Head of caudate nucleus (tissue), 42 donors: Measurements from ENCODE around the gene PDE4A.
"Not testable (repeated sequence)": the region's sequence is repeated elsewhere in the genome, so short reads cannot be mapped to it uniquely, and the experiment has no call there.

Experiments used
- DNase-seq, 42 donors: peaks; one replicate each; pipeline versions ENCODE4 v3.0.0 to v3.0.0-alpha.2; 2020 to 2021; ENCODE audit warnings: mixed read lengths in 7 of 42
- intact Hi-C: fragments of 100-400 bp; cut with DNase I; formaldehyde crosslinking; loops from one replicate; pipeline ENCODE4 v1.15.0; 2022

The PDE4A gene

DNA sequence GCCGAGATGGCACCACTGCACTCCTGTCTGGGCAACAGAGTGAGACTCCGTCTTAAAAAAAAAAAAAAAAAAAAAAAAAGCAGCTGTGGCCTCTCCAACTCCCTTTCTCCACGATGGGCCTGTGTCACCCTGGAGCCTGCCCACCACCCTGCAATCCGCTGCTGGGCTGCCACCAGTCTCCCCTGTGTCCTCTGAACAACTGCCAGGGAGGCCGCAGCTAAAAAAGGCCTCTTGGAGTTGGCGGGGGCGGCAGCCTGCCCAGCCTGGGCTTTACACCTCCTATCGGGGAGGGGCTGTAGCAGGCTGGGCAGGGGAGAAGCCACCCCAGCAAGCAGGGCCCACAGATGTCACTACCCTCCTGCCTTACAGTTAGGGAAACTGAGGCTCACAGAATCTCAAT, 20.5 kb upstream of the PDE4A start:
- DNase-seq, result no peak
- intact Hi-C loops, result loop anchor here (10.0 kb wide), 1 partner anchor 165 kb away; the partner anchor contains the start of genes CDKN2D and KRI1

DNA sequence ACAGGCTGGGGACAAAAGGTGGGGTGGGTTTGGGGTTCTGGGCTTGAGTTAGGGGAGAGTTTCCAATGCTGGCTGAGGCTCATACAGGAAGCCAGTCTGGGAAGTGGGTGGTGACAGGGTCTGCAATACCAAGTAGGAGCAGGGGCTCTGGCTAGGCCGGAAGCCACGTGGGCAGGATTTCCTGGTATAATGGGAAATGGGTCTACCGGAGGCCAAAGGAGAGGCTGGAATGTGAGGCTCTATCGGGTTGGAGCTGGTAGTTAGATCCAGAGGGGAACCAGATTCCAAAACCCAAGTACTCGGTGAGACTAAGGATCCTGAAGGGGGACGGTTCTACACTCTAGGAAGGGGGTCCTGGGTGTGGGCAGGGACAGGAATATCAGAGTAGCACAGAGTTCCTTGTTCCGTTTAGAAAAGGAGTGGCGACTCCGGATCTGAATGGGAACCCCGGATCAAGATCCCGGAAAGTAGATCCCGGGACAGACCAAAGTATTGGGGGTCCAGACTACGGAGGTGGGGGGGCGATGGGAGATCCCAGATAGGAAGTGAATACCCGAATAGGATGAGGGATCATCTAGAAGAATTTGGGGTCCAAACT, 17.8 kb upstream of the PDE4A start:
- no peak for DNase-seq
- intact Hi-C loops, result loop anchor here (10.0 kb wide), 1 partner anchor 162 kb away; the partner anchor contains the start of genes CDKN2D and KRI1

DNA sequence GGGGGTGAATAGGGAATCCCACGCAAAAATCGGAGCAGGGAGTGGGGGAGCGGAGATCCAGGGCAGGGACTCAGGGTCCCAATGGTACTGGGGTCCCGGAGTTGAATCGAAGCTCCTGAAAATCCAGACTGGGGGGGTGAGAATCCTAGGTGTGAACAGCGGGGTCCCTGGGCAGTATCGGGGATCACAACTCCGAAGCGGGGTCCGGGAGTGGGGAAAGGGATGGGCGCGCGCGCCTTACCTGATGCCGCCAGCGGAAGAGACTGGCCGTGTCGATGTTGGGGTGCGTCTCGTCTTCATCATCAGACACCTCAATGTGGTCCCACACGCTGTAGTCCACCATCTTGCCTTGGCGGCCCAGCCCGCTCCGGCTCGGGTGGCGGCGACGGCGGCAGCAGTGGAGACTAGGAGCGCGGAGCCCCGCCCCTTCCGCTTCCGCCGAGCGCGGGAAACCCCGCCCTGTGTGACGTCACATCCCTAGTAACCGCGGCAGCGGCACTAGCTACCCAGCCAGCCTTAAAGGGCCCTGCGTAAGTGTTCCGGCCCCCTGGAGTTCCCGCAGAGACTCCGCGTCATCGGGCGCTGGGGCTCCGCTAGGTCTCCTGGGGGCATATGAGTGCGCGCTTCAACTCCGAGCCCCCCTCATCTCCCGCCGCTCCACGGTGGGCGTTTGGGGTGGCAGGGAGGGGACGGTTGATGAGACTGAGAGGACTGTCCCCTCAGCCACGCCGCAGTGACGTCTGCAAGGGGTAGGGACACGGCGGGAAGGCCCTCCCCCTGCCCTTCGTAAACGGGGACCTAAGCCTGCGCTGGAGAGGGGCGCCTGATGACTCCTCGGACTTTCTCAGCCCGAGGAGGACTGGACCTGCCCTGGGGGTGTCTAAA, 17.0 kb upstream of the PDE4A start, which contains the start of gene CDC37:
CDC37 (minus strand) TSS at position 406 of the 885 bp plus-strand sequence; CDS start at position 343, 63 bp downstream.
- intact Hi-C loops, result loop anchor here (10.0 kb wide), 1 partner anchor 161 kb away; the partner anchor contains the start of genes CDKN2D and KRI1
- DNase-seq, result peak; percentile 95 to 100 (median 98)

DNA sequence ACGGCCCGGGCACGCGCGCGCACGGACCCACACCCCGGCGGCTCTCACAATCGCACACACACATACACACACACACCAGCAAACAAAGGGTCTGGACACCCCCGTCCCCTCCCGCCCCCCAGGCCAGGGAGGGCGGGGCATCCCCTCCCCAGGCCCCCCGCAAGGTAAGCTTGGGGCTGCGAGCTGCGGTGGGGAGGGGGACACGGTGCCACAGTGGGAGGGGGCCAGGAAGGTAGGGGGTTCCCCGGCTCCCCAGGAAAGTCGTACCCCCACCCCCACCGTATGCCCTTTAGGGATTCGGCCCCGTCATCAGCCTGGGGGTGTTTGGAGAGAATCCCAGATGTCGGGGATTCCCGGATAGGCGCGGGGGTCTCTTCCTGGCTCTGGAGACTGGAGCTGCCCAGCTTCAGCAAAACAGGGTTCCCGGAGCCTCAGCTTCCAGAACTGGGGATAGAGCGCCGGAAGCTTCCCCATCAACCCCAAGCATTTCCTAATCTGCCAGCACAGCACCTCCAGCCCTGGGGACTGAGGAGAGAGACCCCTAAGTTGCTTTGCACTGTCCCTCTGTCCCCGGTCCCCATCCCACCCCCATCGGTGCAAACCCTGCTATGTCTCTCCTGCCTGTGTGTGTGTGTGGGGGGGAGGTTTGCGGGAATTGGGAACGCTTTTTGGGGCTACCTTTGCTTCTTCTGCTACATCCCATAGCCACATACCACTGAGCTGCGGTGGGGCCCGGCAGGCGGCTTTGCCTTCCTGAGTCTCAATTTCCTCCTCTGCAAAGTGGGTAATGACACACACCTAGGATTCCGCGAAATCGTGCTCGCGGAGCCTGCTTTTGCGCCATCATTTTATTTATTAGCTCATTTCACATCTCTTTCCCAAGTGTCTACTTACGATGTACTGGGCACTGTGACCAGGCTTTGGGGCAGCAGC, 15.2 kb upstream of the PDE4A start:
- intact Hi-C loops, result loop anchor here (10.0 kb wide), 1 partner anchor 160 kb away; the partner anchor contains the start of genes CDKN2D and KRI1
- DNase-seq, result peak in 6 of 42 donors; percentile 10 to 57 (median 26)

DNA sequence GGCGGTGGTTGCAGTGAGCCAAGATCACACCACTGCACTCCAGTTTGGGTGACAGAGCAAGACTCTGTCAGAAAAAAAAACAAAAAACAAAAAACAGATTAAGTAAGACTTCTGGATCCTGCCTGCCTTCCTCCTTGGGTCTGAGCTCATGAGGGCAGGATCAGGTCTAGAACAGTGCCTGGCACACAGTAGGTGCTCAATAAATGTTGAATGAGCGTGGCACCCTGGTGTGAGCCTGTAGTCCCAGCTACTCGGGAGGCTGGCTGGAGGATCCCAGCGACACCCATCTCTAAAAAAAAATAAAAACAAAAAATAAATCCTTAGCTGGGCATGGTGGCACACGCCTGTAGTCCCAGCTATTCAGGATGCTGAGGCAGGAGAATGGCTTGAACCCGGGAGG, 14.1 kb upstream of the PDE4A start:
- intact Hi-C loops, result loop anchor here (10.0 kb wide), 1 partner anchor 159 kb away; the partner anchor contains the start of genes CDKN2D and KRI1
- DNase-seq, result no peak

DNA sequence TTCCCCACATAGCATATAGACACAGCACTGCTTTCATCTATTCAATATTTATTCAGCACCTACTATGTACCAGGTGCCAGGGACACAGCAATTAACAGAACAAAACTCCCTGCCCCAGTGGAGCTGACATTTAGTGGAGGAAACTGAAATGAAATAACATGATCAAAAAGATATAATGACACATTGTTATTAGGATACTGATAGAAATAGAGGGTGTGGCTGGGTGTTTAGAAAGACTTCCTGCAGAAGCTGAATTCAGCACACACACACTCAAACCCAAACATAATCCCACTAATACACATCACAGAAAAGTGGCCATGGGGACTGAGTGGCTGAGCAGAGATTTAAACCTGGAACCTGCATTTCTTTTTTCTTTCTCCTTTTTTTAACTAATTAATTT, 13.2 kb upstream of the PDE4A start:
- no peak for DNase-seq
- intact Hi-C loops, result loop anchor here (10.0 kb wide), 1 partner anchor 158 kb away; the partner anchor contains the start of genes CDKN2D and KRI1

DNA sequence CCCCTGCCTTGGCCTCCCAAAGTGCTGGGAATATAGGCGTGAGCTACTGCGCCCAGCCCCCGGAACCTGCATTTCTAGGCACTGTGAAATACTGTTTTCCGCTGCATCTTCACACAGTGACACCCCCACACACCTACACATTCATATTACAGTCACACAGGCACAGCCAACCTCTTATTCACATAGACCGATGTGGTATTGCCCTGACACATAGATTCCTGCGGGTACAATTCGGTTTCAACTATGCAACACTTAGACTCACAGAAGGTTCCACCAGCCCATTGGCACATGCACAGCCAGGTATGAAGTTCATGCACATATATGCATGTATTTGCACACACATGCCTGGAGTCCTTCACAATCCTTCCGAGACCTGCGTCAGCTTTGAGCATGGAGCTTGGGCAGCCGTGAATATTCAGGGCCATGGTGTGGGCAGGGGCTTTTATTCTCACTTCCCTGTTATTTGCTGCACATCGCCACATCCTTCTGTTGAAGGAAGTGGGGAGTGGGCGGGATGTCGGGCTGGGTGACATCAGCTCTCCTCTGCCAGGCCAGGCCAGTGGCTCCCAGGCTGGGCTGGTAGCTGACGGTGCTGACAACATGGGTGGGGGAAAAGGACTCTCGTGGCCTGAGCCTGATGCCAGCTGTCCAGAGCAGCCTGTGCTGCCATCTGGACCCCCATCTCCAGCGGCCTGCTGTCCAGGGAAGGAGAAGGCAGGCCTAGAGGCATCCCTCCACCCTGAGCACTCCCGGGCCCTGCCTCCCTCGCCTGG, 11.6 kb upstream of the PDE4A start:
- intact Hi-C loops, result loop anchor here (10.0 kb wide), 1 partner anchor 156 kb away; the partner anchor contains the start of genes CDKN2D and KRI1
- peak in 31 of 42 donors; percentile 18 to 81 (median 57) for DNase-seq

DNA sequence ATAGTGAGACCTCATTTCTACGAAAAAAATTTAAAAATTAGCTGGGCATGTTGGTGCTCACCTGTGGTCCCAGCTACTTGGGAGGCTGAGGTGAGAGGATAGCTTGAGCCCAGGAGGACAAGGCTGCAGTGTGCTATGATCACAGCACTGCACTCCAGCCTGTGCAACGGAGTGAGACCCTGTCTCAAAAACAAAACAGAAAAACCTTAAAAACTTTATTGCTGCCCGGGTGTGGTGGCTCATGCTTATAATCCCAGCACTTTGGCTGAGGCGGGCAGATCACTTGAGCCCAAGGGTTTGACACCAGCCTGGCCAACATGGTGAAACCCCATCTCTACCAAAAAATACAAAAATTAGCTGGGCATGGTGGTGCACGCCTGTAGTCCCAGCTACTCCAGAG, 9.1 kb upstream of the PDE4A start:
- DNase-seq, intact Hi-C loops: not testable (repeated sequence)

DNA sequence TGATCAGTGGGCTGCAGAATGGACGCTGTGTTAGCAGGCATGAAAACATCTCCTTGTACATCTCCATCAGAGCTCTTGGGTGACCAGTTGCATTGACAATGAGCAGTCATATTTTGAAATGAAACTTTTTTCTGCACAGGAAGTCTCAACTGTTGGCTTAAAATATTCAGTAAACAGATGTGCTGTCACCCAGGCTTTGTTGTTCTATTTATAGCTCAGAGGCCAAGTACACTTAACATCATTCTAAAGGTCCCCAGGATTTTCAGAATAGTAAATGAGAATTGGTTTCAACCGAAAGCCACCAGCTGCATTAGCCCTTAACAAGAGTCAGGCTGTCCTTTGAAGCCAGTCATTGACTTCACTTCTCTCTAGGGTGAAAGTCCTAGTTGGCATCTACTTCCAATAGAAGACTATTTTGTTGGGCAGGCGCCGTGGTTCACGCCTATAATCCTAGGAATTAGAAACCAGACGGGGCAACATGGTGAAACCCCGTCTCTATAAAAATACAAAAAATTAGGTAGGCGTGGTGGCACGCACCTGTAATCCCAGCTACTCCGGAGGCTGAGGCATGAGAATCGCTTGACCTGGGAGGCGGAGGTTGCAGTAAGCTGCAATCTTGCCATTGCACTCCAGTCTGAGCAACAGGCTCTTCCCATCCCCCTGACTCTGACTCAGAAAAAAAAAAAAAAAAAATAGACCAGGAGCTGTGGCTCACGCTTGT, 7.9 kb upstream of the PDE4A start:
- DNase-seq, result no peak
- intact Hi-C loops, result no loop called here

DNA sequence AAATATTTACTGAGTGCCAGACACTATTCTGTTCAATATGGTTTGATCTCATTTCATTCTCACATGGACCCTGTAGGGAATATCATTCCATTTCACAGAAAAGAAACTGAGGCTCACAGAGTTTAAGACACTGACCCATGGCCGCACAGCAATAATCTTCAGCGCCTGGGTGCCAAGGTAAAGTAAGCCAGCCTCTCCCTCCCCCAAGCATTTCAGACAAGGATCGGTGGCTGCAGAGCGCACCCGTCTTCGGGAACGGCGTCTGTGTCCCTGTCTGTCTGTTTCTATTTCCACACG, 4.3 kb upstream of the PDE4A start:
- intact Hi-C loops, result no loop called here

DNA sequence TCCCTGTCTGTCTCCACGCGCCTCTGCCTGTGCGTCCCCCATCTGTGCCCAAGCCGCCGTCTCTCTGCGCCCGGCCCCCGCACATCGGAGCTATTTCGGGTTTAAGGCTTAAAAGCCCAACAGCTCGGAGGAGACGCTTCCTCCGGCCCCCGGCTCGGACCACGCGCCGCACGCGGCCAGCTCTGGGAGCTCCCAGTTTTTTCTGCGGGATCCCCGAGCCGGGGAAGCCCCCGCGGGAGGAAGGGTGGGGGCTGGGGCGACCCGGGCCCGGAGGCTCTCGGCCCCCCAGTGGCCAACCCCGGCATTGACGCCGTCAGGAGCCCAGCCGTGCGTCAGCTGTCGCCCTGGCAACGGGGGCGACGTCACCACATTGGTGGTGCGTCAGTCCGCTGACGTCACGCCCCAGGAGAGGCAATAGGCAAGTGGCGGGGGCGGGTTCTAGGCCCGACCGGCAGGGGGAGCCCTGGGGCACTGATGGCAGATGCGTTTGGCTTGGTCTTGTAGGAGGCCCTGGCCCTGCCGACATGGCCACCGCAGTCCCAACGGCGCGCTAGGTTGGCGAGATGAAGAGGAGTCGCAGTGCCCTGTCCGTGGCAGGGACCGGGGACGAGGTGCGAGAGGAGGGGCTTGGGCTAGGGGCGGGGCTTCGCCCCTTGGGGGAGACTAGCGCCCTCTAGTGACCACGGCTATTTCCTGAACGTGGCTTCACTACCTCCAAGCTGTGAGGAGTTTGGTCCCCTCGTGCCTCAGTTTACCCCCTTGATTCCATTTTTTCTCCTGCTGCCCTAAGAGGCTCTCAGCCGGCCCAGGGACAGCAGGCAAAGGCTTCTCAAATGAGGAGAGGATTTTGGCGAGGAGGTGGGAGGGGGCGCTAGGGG, 3.7 kb upstream of the PDE4A start:
- intact Hi-C loops, result no loop called here
- DNase-seq, result peak; percentile 58 to 92 (median 80)

More for the DNA sequence above, 4.3 kb upstream of the PDE4A start:
- no peak for DNase-seq

DNA sequence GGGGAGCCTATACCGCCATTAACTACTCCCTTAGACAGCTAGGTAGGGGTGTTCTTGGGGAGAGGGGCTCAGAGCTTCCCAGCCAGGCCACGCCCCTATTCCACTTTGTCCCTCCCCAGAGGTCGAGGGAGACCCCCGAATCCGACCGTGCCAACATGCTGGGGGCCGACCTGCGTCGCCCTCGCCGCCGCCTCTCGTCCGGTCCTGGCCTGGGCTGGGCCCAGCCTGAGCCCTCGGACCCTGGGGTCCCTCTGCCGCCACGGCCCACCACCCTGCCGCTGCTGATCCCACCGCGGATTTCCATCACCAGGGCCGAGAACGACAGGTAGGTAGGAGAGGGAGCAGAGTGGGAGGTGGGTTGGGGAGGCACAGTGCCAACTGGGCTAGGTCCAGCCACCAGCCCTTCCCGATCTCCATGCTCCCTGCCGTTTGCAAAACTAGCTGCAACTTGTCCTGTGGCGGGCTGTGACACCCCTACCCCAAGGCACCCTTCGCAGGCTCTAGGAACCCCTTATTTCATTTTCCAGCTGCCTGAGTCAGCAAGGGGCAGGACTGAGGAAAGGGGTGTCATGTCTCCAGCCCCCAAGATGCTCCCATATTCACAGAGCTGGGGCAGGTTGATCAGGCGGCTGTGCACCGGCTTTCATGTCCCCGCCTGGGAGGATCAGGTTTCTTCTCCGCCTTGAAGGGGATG, 2.6 kb upstream of the PDE4A start:
- intact Hi-C loops, result no loop called here

DNA sequence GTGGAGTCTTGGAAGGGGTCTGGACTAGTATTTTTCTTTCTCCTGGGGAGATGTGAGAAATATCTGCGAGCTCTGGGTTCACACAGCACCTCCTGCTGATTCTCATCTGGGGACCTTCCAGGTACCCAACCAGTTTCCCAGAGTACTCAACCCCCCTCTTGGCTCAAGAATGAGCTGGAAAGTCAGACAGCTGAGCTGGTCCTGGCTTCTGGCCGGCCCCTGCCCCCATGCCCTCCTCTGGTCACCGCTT, 2.2 kb upstream of the PDE4A start:
- peak in 2 of 42 donors; percentile 14 to 48 for DNase-seq
- intact Hi-C loops, result no loop called here

More for the DNA sequence above, 2.6 kb upstream of the PDE4A start:
- DNase-seq, result peak in 3 of 42 donors; percentile 29 to 51 (median 35)

DNA sequence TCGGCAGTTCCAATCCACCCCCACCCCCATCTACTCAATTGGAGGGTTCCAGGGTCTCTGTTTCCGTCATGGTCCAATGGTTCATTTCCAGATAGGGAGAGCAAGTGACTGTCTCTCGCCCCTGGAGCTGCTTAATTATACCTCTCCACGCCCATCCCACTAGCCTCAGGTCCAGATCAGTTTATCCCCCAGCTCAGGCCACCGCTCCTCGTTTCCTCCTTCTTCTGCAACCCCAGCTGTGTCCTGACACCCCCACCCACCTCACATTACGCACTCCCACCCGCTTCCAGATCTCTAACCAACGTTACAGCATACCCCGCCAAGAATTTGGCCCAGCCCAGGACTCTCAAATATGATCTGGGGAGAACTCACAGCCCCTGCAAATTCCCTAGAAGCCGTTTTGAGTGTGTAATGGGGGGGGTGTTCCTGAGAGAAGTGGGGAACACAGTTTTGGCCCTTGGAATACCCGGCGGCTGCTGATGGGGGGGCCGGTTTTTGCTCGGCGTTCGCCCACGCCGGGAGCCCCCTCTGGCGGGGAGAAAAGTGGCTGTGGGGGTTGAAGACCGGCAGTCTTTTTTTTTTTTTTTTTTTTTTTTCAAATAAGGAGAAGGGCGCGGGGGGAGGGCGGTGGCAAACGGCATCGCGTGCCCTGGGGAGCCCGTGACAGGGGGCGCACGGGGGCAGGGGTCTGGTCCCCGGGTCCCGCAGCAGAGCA, 1.7 kb upstream of the PDE4A start:
- DNase-seq, result peak in 5 of 42 donors; percentile 23 to 57 (median 50)
- intact Hi-C loops, result no loop called here

DNA sequence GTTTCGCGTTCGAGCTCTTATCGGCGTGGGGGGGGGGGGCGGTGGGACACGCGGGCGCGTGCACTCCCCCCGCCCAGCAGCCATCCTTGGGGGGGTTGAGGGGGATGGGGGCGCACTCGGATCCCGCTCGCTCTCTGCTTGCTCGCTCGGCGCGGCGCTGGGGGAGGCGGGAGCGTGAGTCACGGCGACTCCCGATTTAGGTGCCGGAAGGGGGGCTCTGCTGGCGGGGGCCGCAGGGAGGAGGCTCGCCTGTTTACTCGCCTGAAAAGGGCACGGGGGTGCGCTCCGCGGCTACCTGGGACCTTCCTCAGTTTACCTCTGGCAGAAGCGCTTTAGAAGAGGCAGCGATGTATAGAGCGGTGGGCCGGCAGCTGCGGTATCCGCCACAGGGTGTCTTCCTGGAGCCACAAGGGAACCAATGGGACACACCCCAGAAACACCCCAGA, 1.1 kb upstream of the PDE4A start:
- peak in 39 of 42 donors; percentile 52 to 90 (median 76) for DNase-seq
- intact Hi-C loops, result no loop called here
